ENCODE data around the gene APOBEC3H.

The APOBEC3H gene

GRCh38 chr22:39122772-39123470, 25.9 kb downstream of the APOBEC3H start:
- H3K4me3 ChIP-seq (ENCODE audit: low read depth, low read length): no peak overlapping the region
- no peak for TF ChIP-seq CTCF (IDR thresholded peaks at IDR 0.05; ENCODE audit: low read depth, low read length)

GRCh38 chr22:39123751-39124581, 26.9 kb downstream of the APOBEC3H start:
- no peak overlapping the region for H3K4me3 ChIP-seq (ENCODE audit: low read depth, low read length)
- no peak for TF ChIP-seq CTCF (IDR thresholded peaks at IDR 0.05; ENCODE audit: low read depth, low read length)

GRCh38 chr22:39125622-39126021, 28.6 kb downstream of the APOBEC3H start:
- no peak overlapping the region for H3K4me3 ChIP-seq (ENCODE audit: low read depth, low read length)
- TF ChIP-seq CTCF (IDR thresholded peaks at IDR 0.05; ENCODE audit: low read depth, low read length): no peak

- no peak overlapping the region for H3K4me3 ChIP-seq (ENCODE audit: low read depth, low read length)
- TF ChIP-seq CTCF (IDR thresholded peaks at IDR 0.05; ENCODE audit: low read depth, low read length): no peak
These were observed 31.5 kb downstream of the APOBEC3H start for GRCh38 chr22:39128508-39128907.

- TF ChIP-seq CTCF (IDR thresholded peaks at IDR 0.05; ENCODE audit: low read depth, low read length): no peak
- H3K4me3 ChIP-seq (ENCODE audit: low read depth, low read length): no peak overlapping the region
These were observed 32.0 kb downstream of the APOBEC3H start for GRCh38 chr22:39129081-39129480.

- no peak for TF ChIP-seq CTCF (IDR thresholded peaks at IDR 0.05; ENCODE audit: low read depth, low read length)
These were observed 32.7 kb downstream of the APOBEC3H start for GRCh38 chr22:39129746-39130145.

GRCh38 chr22:39130152-39130704, 33.2 kb downstream of the APOBEC3H start:
- no peak for TF ChIP-seq CTCF (IDR thresholded peaks at IDR 0.05; ENCODE audit: low read depth, low read length)
- H3K4me3 ChIP-seq (ENCODE audit: low read depth, low read length): no peak overlapping the region

More at GRCh38 chr22:39129746-39130145, 32.7 kb downstream of the APOBEC3H start:
- no peak overlapping the region for H3K4me3 ChIP-seq (ENCODE audit: low read depth, low read length)

All from WI38 (cell line).